H1 (cell line): ENCODE measurements around the gene PCBP1. TPM values are rescaled to one million over a fixed set of nuclear protein-coding genes. Genes with fewer than 3 reads are reported as not detected.

Experiments used
- CTCF ChIA-PET: fragments of 300-600 bp; sonication (Branson Sonifier 250); formaldehyde crosslinking; loops from one replicate; lab custom pipeline; 2021; ENCODE audit not compliant: partially characterized antibody; lab: Charles Lee
- POLR2A ChIA-PET: fragments of 300-600 bp; sonication (Branson Sonifier 250); formaldehyde crosslinking; loops from one replicate; lab custom pipeline; 2021; ENCODE audit warnings: inconsistent platforms; ENCODE audit not compliant: partially characterized antibody; lab: Charles Lee
- DNase-seq, 2 experiments: peaks; one replicate each; pipeline versions ENCODE4 v3.0.0 to v3.0.0-alpha.2; 2010 to 2022; ENCODE audit warnings: low spot score in 2 of 2, low read depth in 1 of 2, mixed read lengths in 1 of 2
- FAIRE-seq: peaks from 2 replicates; lab custom pipeline; 2011; peaks lifted over from hg19 to GRCh38; lab: Jason Lieb, UNC
- H2AFZ ChIP-seq: 2 replicates; pipeline ENCODE4 v1.8.1; 2012; ENCODE audit warnings: low read length, inconsistent platforms
- H2AK5ac ChIP-seq: 2 replicates; pipeline ENCODE4 v1.6.1; 2013; ENCODE audit warnings: low read depth, low read length
- H2BK120ac ChIP-seq: replicated peaks from 2 replicates; pipeline ENCODE3; 2013; ENCODE audit warnings: low read depth, low read length, inconsistent platforms
- H2BK12ac ChIP-seq: 2 replicates; pipeline ENCODE4 v1.6.1; 2013; ENCODE audit warnings: low read depth, low read length
- H2BK15ac ChIP-seq: 2 replicates; pipeline ENCODE4 v1.6.1; 2013; ENCODE audit warnings: low read length
- H2BK20ac ChIP-seq: 2 replicates; pipeline ENCODE4 v1.6.1; 2013; ENCODE audit warnings: low read length
- H2BK5ac ChIP-seq: 2 replicates; pipeline ENCODE4 v1.6.1; 2013; ENCODE audit warnings: low read depth, low read length
- H3K14ac ChIP-seq: 2 replicates; pipeline ENCODE4 v1.6.1; 2013; ENCODE audit warnings: inconsistent platforms; ENCODE audit not compliant: insufficient read length
- H3K18ac ChIP-seq: 2 replicates; pipeline ENCODE4 v1.6.1; 2013; ENCODE audit warnings: low read length; ENCODE audit errors: extremely low read depth
- H3K23ac ChIP-seq: 2 replicates; pipeline ENCODE4 v1.6.1; 2013; ENCODE audit warnings: inconsistent platforms; ENCODE audit not compliant: insufficient read length
- H3K23me2 ChIP-seq: 2 replicates; pipeline ENCODE4 v1.6.1; 2013; ENCODE audit warnings: low read depth, low read length
- H3K27ac ChIP-seq: 2 replicates; pipeline ENCODE4 v1.6.1; 2011; ENCODE audit warnings: low read depth, low read length, inconsistent platforms
- H3K27me3 ChIP-seq, 4 experiments: replicated peaks in 1 of 4; 1 replicate in 1 of 4; 2 replicates in 3 of 4; pipeline versions ENCODE4 v1.6.1 to v1.8.1; 2011 to 2013; ENCODE audit warnings: low read length in 3 of 4, mild to moderate bottlenecking in 3 of 4, inconsistent platforms in 2 of 4, mixed read lengths in 2 of 4, moderate library complexity in 1 of 4; ENCODE audit not compliant: control insufficient read depth in 3 of 4, insufficient read depth in 3 of 4; ENCODE audit errors: extremely low read depth in 1 of 4
- H3K36me3 ChIP-seq, 4 experiments: 2 replicates each; pipeline versions ENCODE4 v1.6.1 to v1.8.1; 2011 to 2013; ENCODE audit warnings: mild to moderate bottlenecking in 4 of 4, low read length in 3 of 4, moderate library complexity in 2 of 4, control low read depth in 1 of 4, inconsistent platforms in 1 of 4; ENCODE audit not compliant: insufficient read depth in 4 of 4, control insufficient read depth in 2 of 4
- H3K4ac ChIP-seq: replicated peaks from 2 replicates; pipeline ENCODE3; 2013; ENCODE audit warnings: low read length, low read depth, mixed read lengths, inconsistent platforms; ENCODE audit not compliant: insufficient read length
- H3K4me1 ChIP-seq, 4 experiments: replicated peaks in 1 of 4; 1 replicate in 1 of 4; 2 replicates in 3 of 4; pipeline versions ENCODE4 v1.6.1 to v1.8.1; 2011 to 2013; ENCODE audit warnings: low read length in 3 of 4, inconsistent platforms in 2 of 4, mixed read lengths in 1 of 4; ENCODE audit not compliant: insufficient read depth in 4 of 4, control insufficient read depth in 3 of 4
- H3K4me2 ChIP-seq, 2 experiments: 2 replicates each; pipeline versions ENCODE4 v1.6.1 to v1.8.1; 2011 to 2013; ENCODE audit warnings: low read depth in 2 of 2, low read length in 2 of 2, control low read depth in 1 of 2, inconsistent platforms in 1 of 2, mild to moderate bottlenecking in 1 of 2; ENCODE audit not compliant: insufficient read depth in 1 of 2
- H3K4me3 ChIP-seq, 4 experiments: fragments of 200-600, 300-600 bp in 1 of 4; sonication (generic), shearing (Covaris generic), sonication (Bioruptor Twin) in 1 of 4; 2 replicates each; pipeline versions ENCODE4 v1.5.1 to v1.8.1; 2011 to 2016; ENCODE audit warnings: low read length in 4 of 4, low read depth in 3 of 4, control low read depth in 2 of 4, inconsistent platforms in 2 of 4, mild to moderate bottlenecking in 2 of 4, mixed read lengths in 1 of 4, moderate library complexity in 1 of 4; ENCODE audit not compliant: insufficient read depth in 2 of 4; ENCODE audit errors: extremely low read depth in 1 of 4
- H3K56ac ChIP-seq: replicated peaks from 2 replicates; pipeline ENCODE3; 2013; ENCODE audit warnings: low read depth, mild to moderate bottlenecking, mixed read lengths, low read length, inconsistent platforms; ENCODE audit not compliant: insufficient read length
- H3K79me1 ChIP-seq: 2 replicates; pipeline ENCODE4 v1.6.1; 2013; ENCODE audit warnings: low read depth, low read length, control low read depth
- H3K79me2 ChIP-seq, 2 experiments: 2 replicates each; pipeline versions ENCODE4 v1.6.1 to v1.8.1; 2012 to 2013; ENCODE audit warnings: low read length in 2 of 2, mild to moderate bottlenecking in 2 of 2, inconsistent platforms in 1 of 2; ENCODE audit not compliant: insufficient read depth in 2 of 2, control insufficient read depth in 1 of 2
- H3K9ac ChIP-seq, 4 experiments: replicated peaks in 1 of 4; 1 replicate in 1 of 4; 2 replicates in 3 of 4; pipeline versions ENCODE4 v1.6.1 to v1.8.1; 2011 to 2013; ENCODE audit warnings: low read depth in 3 of 4, low read length in 3 of 4, control low read depth in 2 of 4, mild to moderate bottlenecking in 2 of 4, moderate library complexity in 2 of 4, inconsistent platforms in 1 of 4; ENCODE audit errors: extremely low read depth in 1 of 4
- H3K9me3 ChIP-seq, 2 experiments: 2 replicates each; pipeline versions ENCODE4 v1.6.1 to v1.8.1; 2012 to 2013; ENCODE audit warnings: mild to moderate bottlenecking in 2 of 2, moderate library complexity in 2 of 2, control low read depth in 1 of 2, inconsistent platforms in 1 of 2, low read depth in 1 of 2, low read length in 1 of 2, mixed read lengths in 1 of 2; ENCODE audit not compliant: insufficient read depth in 2 of 2
- H4K20me1 ChIP-seq, 2 experiments: replicated peaks in 1 of 2; 2 replicates each; pipeline versions ENCODE3 to v1.8.1; 2011 to 2013; ENCODE audit warnings: inconsistent platforms in 2 of 2, low read length in 2 of 2, mild to moderate bottlenecking in 1 of 2; ENCODE audit not compliant: insufficient read depth in 2 of 2, control insufficient read depth in 1 of 2
- H4K5ac ChIP-seq: 2 replicates; pipeline ENCODE4 v1.6.1; 2013; ENCODE audit warnings: low read length, low read depth, mixed read lengths, inconsistent platforms; ENCODE audit not compliant: insufficient read length
- H4K8ac ChIP-seq: 2 replicates; pipeline ENCODE4 v1.8.0; 2013; ENCODE audit warnings: mild to moderate bottlenecking, moderate library complexity, low read length, inconsistent platforms; ENCODE audit not compliant: insufficient read depth; ENCODE audit errors: extremely low read depth
- H4K91ac ChIP-seq: replicated peaks from 2 replicates; pipeline ENCODE3; 2013; ENCODE audit warnings: low read length, mixed read lengths, inconsistent platforms; ENCODE audit not compliant: insufficient read length
- FOSL1 ChIP-seq: IDR thresholded peaks from 2 replicates; pipeline ENCODE4 v1.6.1; 2011; ENCODE audit warnings: mild to moderate bottlenecking, low read depth, low read length, moderate library complexity; ENCODE audit not compliant: insufficient read depth
- GTF2F1 ChIP-seq: IDR thresholded peaks from 2 replicates; pipeline ENCODE4 v1.6.1; 2012; ENCODE audit warnings: low read depth, low read length, improper control_type of control experiment, borderline replicate concordance
- SP1 ChIP-seq: IDR thresholded peaks from 2 replicates; pipeline ENCODE4 v1.6.1; 2011; ENCODE audit warnings: low read depth, low read length
- WGBS, 2 experiments: shearing (Covaris generic) in 1 of 2; methylation state at CpG; one replicate each; pipeline versions ENCODE4 v1.1.6 to v1.1.7; 2013 to 2015; ENCODE audit warnings: low lambda C conversion rate in 2 of 2, mixed read lengths in 2 of 2, inconsistent platforms in 1 of 2, low coverage in 1 of 2, missing lambda C conversion rate in 1 of 2; ENCODE audit not compliant: insufficient replicate concordance in 2 of 2, insufficient coverage in 1 of 2, insufficient read length in 1 of 2; ENCODE audit errors: extremely low coverage in 1 of 2, missing lambda C conversion rate in 1 of 2; 5-methylcytosine and 5-hydroxymethylcytosine counted together
- long read RNA-seq, 2 experiments: library from RNA in 1 of 2; library from capped mRNA in 1 of 2; stranded (forward); transcript quantifications; one replicate each; pipeline ENCODE4 v2.0.0, GENCODE V29; 2021; ENCODE audit warnings: inconsistent platforms in 1 of 2
- polyA minus RNA-seq, 3 experiments: library from RNA; depleted of rRNA, polyadenylated mRNA; stranded (reverse); fragments of >200 nt; gene quantifications; 1 replicate in 2 of 3; 2 replicates in 1 of 3; pipeline ENCODE4 v1.2.3, GENCODE V29; 2011
- polyA plus RNA-seq, 7 experiments: library from polyadenylated mRNA; depleted of rRNA in 3 of 7; stranded (reverse) in 5 of 7; unstranded in 2 of 7; fragments of >200 nt in 5 of 7; fragments of 200-250 nt in 2 of 7; gene quantifications; 1 replicate in 5 of 7; 2 replicates in 1 of 7; 4 replicates in 1 of 7; pipeline versions ENCODE4 v1.2.1 to v1.2.3, GENCODE V29; 2011 to 2013; ENCODE audit warnings: missing spikeins in 2 of 7, mixed read lengths in 2 of 7
- total RNA-seq: library from RNA; stranded (reverse); fragmentation: NEBNext Ultra II Directional; extraction: Animal tissue kit (Norgen Biotek cat#: 25700); gene quantifications from 2 replicates; pipeline ENCODE4 v1.2.1, GENCODE V29; 2021
- TF ChIP-seq, protein P1 (sequence below): IDR thresholded peaks from 2 replicates; pipeline ENCODE4 v1.6.1; 2011; ENCODE audit warnings: low read length, improper control_type of control experiment
- TF ChIP-seq, protein P2 (sequence below): IDR thresholded peaks from 2 replicates; pipeline ENCODE4 v1.6.1; 2011; ENCODE audit warnings: low read depth, mild to moderate bottlenecking, low read length; ENCODE audit not compliant: insufficient read depth

The PCBP1 gene
- 493 and 511 TPM in 2 replicates for total RNA-seq
- polyA plus RNA-seq (2011; rRNA removed), result 279 and 316 TPM in 2 replicates
- polyA plus RNA-seq (2011; cell fraction: cytosol; rRNA removed), result 181 TPM
- polyA plus RNA-seq (2011; cell fraction: nucleus; rRNA removed), result 208 TPM
- polyA plus RNA-seq (2012, experiment 1 of 2), result 451 to 481 TPM (median 460 TPM) in 4 replicates
- polyA plus RNA-seq (2012, experiment 2 of 2), result 526 TPM
- 268 TPM for polyA plus RNA-seq (2013, experiment 1 of 2)
- 272 TPM for polyA plus RNA-seq (2013, experiment 2 of 2)
- 108 and 124 TPM in 2 replicates for polyA minus RNA-seq (2011; rRNA and poly(A)+ RNA removed)
- 164 TPM for polyA minus RNA-seq (2011; cell fraction: cytosol; rRNA and poly(A)+ RNA removed)
- 102 TPM for polyA minus RNA-seq (2011; cell fraction: nucleus; rRNA and poly(A)+ RNA removed)
- long read RNA-seq, experiment 1, transcript PCBP1-201 (1 exons, 1,750 nt), result major isoform, 1,115 of 1,116 reads
- long read RNA-seq, experiment 1, partial matches to known transcripts, result 0 of 1,116 reads
- long read RNA-seq, experiment 1, other reads (novel, unspliced or antisense), result 1 of 1,116 reads
- long read RNA-seq, experiment 2, transcript PCBP1-201 (1 exons, 1,750 nt), result major isoform, 154 of 154 reads
- long read RNA-seq, experiment 2, partial matches to known transcripts, result 0 of 154 reads
- long read RNA-seq, experiment 2, other reads (novel, unspliced or antisense), result 0 of 154 reads

DNA sequence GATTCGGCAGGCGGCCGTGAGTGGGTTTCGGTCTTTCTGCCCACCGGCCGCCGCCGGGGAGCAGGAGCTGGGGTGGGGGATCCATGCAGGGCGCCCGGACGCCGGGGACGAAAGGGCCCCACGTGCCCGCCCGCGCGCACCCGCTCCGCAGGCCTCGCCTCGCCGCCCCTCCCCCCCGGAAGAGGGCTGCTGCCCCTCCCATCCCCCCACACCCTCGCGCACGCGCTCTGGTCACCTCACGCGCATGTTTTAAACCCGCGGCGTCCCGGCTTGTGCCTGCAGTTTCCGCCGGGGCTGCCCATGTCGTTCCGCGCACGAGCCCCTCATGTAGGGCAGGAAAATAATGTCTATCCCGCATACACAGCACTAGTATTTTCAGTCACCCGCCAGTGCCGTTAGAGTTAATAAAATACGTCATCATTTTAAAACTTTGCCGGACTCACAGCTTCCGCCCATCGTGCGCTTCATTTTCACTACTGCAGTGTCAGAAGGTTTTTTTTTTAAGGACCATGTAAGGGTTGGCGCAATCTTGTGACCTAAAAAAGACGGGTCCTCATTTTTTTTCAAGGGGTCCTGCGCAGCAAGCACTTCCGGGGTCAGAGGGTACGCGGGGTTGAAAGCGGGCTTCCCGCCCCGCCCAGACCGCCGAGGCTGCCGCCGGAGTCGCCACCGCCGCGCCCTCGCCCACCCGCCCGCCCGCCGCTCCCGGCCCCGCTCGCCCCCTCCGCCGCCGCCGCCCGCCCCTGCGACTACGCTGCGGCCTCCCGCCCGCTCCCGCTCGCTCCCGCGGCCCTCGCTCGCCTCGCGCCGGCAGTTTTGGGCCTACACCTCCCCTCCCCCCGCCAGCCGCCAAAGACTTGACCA is at the start of gene PCBP1:
Gene PCBP1, plus strand, starts transcription at position 640 of the 864 bp plus-strand sequence. CDS start 267 bp downstream, outside the sequence.
- peak within 1 kb of the TSS; percentile 99 for H2BK12ac ChIP-seq
- peaks cover 6 to 40% (median 15%) of the 10 kb centered on the region in 4 experiments; a peak in 7 of 8 replicates for H3K36me3 ChIP-seq
- H3K4ac ChIP-seq, result peak within 1 kb of the TSS; percentile 88
- peak within 1 kb of the TSS; percentile 98 for H2AK5ac ChIP-seq
- H3K23ac ChIP-seq, result no peak within 1 kb of the TSS
- H3K9me3 ChIP-seq, result no peaks in the 10 kb centered on the region
- peak within 1 kb of the TSS; percentile 98 to 100 (median 100) for H3K9ac ChIP-seq
- H2BK20ac ChIP-seq, result peak within 1 kb of the TSS; percentile 57; the same call in 1 of the 2 replicates
- H4K20me1 ChIP-seq, result peaks cover 1 to 2% of the 10 kb centered on the region in 2 experiments
- peak; percentile 73 to 95 for DNase-seq
- peaks cover 6 to 18% (median 15%) of the 10 kb centered on the region in 4 experiments; a peak in 5 of 7 replicates for H3K4me1 ChIP-seq
- H3K4me2 ChIP-seq, result peak within 1 kb of the TSS; percentile 83 to 100
- H3K56ac ChIP-seq, result peak within 1 kb of the TSS; percentile 98
- peak within 1 kb of the TSS; percentile 96 for H2BK15ac ChIP-seq
- no peak for FAIRE-seq
- H4K91ac ChIP-seq, result peak within 1 kb of the TSS; percentile 99
- ChIA-PET POLR2A (interaction anchor here (0.7 to 32.2 kb wide), 15 partner anchors 13 to 175 kb away, joined by 3 to 1553 read pairs (median 4); partner anchors contain the start of gene MXD1), CTCF (interaction anchor here (0.6 to 3.9 kb wide), 8 partner anchors 14 to 175 kb away, joined by 3 to 25 read pairs (median 5); partner anchors contain the start of gene MXD1)
- peak within 1 kb of the TSS; percentile 82 for H3K14ac ChIP-seq
- H2AFZ ChIP-seq, result no peak within 1 kb of the TSS
- peak within 1 kb of the TSS; percentile 98 for H4K5ac ChIP-seq
- peaks cover 7 to 33% of the 10 kb centered on the region in 2 experiments for H3K79me2 ChIP-seq
- peaks cover 8% of the 10 kb centered on the region for H3K23me2 ChIP-seq
- H3K18ac ChIP-seq, result peak within 1 kb of the TSS; percentile 100
- peak within 1 kb of the TSS; percentile 100 for H3K27ac ChIP-seq
- peak within 1 kb of the TSS; percentile 100 for H2BK5ac ChIP-seq
- H3K27me3 ChIP-seq, result no peaks in the 10 kb centered on the region
- H4K8ac ChIP-seq, result peak within 1 kb of the TSS; percentile 100
- H2BK120ac ChIP-seq, result peak within 1 kb of the TSS; percentile 99
- H3K79me1 ChIP-seq, result no peaks in the 10 kb centered on the region
- 1% methylated on average over 41 of the region's 94 CpGs; no CpG with 5 or more reads in 1 of the 2 experiments for WGBS, 2 experiments
- H3K4me3 ChIP-seq, result peak within 1 kb of the TSS; percentile 83 to 99 (median 98)
- TF ChIP-seq FOSL1 (no peak), SP1 (peak; percentile 33; the same call in 1 of the 2 replicates), GTF2F1 (no peak)
- TF ChIP-seq, protein P1, sequence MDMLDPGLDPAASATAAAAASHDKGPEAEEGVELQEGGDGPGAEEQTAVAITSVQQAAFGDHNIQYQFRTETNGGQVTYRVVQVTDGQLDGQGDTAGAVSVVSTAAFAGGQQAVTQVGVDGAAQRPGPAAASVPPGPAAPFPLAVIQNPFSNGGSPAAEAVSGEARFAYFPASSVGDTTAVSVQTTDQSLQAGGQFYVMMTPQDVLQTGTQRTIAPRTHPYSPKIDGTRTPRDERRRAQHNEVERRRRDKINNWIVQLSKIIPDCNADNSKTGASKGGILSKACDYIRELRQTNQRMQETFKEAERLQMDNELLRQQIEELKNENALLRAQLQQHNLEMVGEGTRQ, result peak; percentile 58
- TF ChIP-seq, protein P2, sequence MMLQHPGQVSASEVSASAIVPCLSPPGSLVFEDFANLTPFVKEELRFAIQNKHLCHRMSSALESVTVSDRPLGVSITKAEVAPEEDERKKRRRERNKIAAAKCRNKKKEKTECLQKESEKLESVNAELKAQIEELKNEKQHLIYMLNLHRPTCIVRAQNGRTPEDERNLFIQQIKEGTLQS, result 0 out of 2 replicates have a peak, but pooled peaks have one; percentile 18
